ENCODE measurements around the gene ETV6. TPM values are rescaled to one million over a fixed set of nuclear protein-coding genes. Genes with fewer than 3 reads are reported as not detected.
A peak's percentile ranks its signal among the peaks of the same experiment; 100 is the strongest.

Gene ETV6
- total RNA-seq, 1 donor from 2014 or later: 23.4 TPM

- no peak for ATAC-seq
These were observed 46.6 kb downstream of the ETV6 start for GRCh38 chr12:11696084-11696483.

DNA sequence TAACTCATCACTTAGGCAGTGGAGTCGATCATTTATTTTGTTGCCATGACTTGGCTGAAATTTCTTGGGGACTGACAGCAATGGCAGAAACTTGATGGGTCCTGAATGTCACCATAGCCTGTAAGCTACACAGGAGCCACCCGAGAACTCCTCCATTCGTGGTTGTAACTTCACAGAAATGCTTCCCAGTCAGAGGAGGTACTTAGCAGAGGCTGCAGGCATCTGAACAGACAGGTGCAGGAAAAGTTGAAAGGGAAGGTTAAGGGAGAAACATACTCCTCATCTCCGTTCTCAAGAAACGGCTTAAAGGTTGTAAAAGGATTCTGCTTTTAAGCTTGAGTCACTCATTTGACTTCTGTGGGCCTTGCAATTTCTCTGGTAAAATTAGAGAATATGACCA, 47.7 kb downstream of the ETV6 start:
- ATAC-seq: no peak

GRCh38 chr12:11697670-11698387, 48.4 kb downstream of the ETV6 start:
- ATAC-seq: peak; percentile 78

- ATAC-seq: peak; percentile 14
These were observed 49.3 kb downstream of the ETV6 start for GRCh38 chr12:11698729-11699128.

DNA sequence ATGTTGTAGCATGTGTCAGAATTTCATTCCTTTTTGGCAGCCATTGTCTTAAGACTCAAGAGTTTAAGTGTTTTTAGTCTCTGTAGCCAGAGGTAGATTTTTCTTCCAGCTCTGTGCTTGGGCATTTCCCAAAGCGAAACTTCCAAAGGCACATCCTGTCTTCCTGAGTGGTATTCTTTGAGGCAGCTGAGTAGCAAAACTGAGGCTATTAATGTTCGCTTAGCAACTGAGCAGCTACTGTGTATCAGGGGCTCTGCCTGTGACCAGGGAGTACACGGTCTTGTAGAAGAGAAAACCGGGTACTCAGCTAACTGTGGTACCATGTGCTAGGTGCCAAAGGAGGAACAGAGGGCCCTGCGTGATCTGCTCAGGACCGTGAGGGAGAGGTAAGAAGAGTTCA, 52.0 kb downstream of the ETV6 start:
- ATAC-seq: no peak

DNA sequence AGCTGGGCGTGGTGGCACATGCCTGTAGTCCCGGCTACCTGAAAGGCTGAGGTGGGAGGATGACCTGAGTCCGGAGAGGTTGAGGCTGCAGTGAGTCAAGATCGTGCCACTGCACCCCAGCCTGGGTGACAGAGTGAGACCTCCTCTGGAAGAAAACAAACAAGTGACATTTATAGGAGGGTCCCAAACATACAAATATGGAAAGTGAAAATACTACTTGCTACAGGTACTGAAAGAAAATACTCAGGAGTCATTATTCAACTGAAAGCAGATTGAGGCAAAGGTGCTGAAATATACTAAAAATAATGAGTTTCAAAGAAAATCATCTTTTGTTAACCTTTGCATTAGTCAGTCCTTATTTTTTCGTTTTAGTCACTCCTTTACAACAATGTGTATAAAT, 53.5 kb downstream of the ETV6 start:
- ATAC-seq: no peak

- no peak for ATAC-seq
These were observed 53.9 kb downstream of the ETV6 start for GRCh38 chr12:11703378-11703777.

GRCh38 chr12:11704089-11704488, 54.6 kb downstream of the ETV6 start:
- ATAC-seq: no peak

- ATAC-seq: peak; percentile 87
These were observed 55.5 kb downstream of the ETV6 start for GRCh38 chr12:11705010-11705409.

DNA sequence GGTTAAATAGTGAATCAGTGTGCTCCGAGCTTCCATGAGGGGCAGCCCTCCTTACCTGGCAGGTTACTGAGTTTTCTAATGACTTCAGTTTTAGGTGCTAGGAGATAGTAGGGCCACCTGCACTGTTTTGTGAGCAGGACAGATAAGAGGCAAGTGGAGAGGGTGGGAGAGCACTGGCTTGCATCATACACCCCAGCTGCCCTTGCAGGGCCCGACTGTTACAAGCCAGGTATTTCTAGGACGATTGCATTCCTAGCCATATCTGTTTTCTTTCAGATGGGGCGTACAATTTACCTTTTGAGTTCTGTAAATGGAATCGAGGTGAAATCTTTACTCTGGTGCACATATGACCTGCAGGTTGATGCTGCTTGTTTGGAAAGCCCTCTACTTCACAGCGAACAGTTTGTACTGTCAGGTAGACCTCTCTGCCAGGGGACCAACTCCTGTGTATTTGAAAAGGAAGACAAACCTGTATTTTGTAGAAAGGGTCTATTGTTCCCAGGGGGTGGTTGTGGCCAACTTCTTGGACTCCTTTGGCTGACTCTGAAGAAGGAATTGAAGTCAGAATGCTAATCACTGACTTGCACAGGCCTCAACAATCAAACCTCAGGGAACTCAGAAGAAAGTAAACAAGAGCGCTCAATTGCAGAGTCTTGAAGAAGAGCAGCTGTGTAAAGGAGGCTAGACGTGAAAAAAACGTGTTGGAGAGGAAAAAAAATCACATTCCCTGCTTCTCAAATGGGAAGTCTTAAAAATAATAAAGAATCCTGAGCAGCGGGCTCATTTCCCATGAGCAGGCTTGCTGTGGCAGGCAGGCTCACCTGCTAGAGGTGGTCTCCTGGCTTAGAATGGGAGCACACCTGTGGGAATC, 57.3 kb downstream of the ETV6 start:
- ATAC-seq: no peak

- ATAC-seq: no peak
These were observed 58.1 kb downstream of the ETV6 start for GRCh38 chr12:11707535-11707934.

- no peak for ATAC-seq
These were observed 60.0 kb downstream of the ETV6 start for GRCh38 chr12:11709513-11709912.

- ATAC-seq: no peak
These were observed 61.0 kb downstream of the ETV6 start for GRCh38 chr12:11710431-11710830.

DNA sequence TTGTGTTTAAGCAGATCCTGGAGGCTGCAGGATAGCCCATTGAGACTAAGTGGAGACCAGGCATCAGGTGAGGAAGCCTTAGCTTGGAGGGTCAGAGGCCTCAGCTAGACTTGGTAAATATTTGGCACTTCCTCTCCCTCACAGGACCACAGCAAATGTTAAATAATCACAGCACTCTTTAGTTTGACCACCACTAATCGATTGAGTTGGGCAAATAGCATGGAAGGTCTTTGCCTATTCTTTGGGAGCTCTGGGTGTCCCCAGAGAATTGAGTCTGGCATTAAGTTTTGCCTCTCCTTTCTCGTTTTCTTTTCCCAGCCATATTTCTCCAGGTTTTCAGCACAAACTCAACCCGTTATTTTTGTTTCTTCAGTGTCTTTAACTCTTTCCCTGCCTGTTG, 61.4 kb downstream of the ETV6 start:
- no peak for ATAC-seq

- no peak for ATAC-seq
These were observed 62.3 kb downstream of the ETV6 start for GRCh38 chr12:11711651-11712327.

- ATAC-seq: no peak
These were observed 63.0 kb downstream of the ETV6 start for GRCh38 chr12:11712491-11712890.

GRCh38 chr12:11713202-11713601, 63.7 kb downstream of the ETV6 start:
- ATAC-seq: no peak

GRCh38 chr12:11714626-11715025, 65.2 kb downstream of the ETV6 start:
- no peak for ATAC-seq

GRCh38 chr12:11715621-11716020, 66.1 kb downstream of the ETV6 start:
- ATAC-seq: no peak

DNA sequence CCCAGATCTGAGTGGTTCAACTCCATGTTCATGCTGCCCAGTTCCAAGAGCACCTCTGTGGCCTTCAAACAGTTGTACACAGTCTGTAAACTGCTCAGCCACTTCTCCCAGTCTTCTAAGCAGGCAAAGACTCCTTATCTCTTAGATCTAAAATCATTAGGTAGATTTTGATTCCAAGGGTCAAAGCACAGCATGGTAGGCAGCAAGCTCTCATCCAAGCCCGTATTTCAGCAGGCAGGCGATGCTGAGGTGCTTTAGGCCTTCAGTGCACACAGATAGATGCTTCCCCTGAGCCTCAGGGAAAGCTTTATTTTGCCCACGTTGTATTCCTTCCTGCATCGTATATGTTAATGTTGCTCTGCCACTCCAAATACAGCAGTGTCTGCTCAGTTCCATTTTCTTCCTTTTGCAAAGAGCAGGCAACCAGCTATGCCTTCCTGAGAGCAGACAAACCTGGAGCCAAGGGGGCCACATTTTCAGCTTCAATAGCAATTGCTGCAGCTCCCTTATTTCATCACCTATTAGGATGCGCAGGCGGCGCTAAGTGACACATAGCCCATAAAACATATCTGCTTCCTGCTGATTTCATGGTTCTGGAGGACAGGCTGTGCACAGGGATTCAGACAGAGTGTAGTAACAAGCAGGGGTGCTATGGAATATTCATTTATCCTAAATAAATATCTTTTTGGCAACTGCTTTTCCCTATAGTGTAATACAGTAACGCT, 67.5 kb downstream of the ETV6 start:
- peak; percentile 16 for ATAC-seq

- no peak for ATAC-seq
These were observed 68.1 kb downstream of the ETV6 start for GRCh38 chr12:11717519-11717961.

- peak; percentile 35 for ATAC-seq
These were observed 68.6 kb downstream of the ETV6 start for GRCh38 chr12:11718105-11718504.
